Measurements from ENCODE around the gene F13B.

DNA sequence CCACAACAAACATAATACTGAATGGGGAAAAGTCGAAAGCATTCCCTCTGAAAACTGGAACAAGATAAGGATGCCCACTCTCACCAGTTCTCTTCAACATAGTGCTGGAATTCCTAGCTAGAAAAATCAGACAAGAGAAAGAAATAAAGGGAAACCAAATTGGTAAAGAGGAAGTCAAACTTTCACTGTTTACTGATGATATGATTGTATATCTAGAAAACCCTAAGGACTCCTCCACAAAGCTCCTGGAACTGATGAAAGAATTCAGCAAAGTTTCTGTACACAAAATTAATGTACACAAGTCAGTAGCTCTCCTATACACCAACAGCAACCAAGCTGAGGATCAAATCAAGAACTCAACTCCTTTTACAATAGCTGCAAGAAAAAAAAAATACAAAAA lies 6.9 kb upstream of the F13B start:
- TF ChIP-seq, protein P1, sequence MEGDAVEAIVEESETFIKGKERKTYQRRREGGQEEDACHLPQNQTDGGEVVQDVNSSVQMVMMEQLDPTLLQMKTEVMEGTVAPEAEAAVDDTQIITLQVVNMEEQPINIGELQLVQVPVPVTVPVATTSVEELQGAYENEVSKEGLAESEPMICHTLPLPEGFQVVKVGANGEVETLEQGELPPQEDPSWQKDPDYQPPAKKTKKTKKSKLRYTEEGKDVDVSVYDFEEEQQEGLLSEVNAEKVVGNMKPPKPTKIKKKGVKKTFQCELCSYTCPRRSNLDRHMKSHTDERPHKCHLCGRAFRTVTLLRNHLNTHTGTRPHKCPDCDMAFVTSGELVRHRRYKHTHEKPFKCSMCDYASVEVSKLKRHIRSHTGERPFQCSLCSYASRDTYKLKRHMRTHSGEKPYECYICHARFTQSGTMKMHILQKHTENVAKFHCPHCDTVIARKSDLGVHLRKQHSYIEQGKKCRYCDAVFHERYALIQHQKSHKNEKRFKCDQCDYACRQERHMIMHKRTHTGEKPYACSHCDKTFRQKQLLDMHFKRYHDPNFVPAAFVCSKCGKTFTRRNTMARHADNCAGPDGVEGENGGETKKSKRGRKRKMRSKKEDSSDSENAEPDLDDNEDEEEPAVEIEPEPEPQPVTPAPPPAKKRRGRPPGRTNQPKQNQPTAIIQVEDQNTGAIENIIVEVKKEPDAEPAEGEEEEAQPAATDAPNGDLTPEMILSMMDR (IDR thresholded peaks at IDR 0.05), result no peak
- no peak for TF ChIP-seq EP300 (IDR thresholded peaks at IDR 0.05)
- no peak for TF ChIP-seq POLR2A (IDR thresholded peaks at IDR 0.05; ENCODE audit: low read depth)
